Endothelial cell (in vitro differentiated cells): ENCODE data around the gene OBSL1. TPM values are rescaled to one million over a fixed set of nuclear protein-coding genes. Genes with fewer than 3 reads are reported as not detected.

Experiments used
- DNase-seq: peaks from one replicate; pipeline ENCODE4 v3.0.0; 2021; ENCODE audit warnings: low spot score
- H3K27ac Mint-ChIP-seq: one replicate; pipeline ENCODE4 v1.8.0; 2021; ENCODE audit warnings: mixed read lengths, inconsistent platforms; ENCODE audit not compliant: unreplicated experiment
- H3K27me3 Mint-ChIP-seq: one replicate; pipeline ENCODE4 v1.8.0; 2021; ENCODE audit warnings: mild to moderate bottlenecking, moderate library complexity, mixed read lengths, inconsistent platforms; ENCODE audit not compliant: unreplicated experiment
- H3K36me3 Mint-ChIP-seq: one replicate; pipeline ENCODE4 v1.8.0; 2021; ENCODE audit warnings: mild to moderate bottlenecking, low read depth, mixed read lengths, inconsistent platforms; ENCODE audit not compliant: unreplicated experiment
- H3K4me1 Mint-ChIP-seq: one replicate; pipeline ENCODE4 v1.8.0; 2021; ENCODE audit warnings: mild to moderate bottlenecking, mixed read lengths, inconsistent platforms; ENCODE audit not compliant: unreplicated experiment
- H3K4me3 Mint-ChIP-seq: one replicate; pipeline ENCODE4 v1.8.0; 2021; ENCODE audit warnings: mild to moderate bottlenecking, mixed read lengths, inconsistent platforms; ENCODE audit not compliant: unreplicated experiment
- H3K9me3 Mint-ChIP-seq: one replicate; pipeline ENCODE4 v1.8.0; 2021; ENCODE audit warnings: mixed read lengths, inconsistent platforms; ENCODE audit not compliant: unreplicated experiment
- CTCF ChIP-seq: fragments of 200-600 bp; sonication (generic); IDR thresholded peaks from one replicate; pipeline ENCODE4 v1.5.0; 2021; ENCODE audit warnings: antibody characterized with exemption; ENCODE audit not compliant: unreplicated experiment
- total RNA-seq: library from RNA; stranded (reverse); fragmentation: NEBNext Ultra II Directional; extraction: Animal tissue kit (Norgen Biotek cat#: 25700); gene quantifications from one replicate; pipeline ENCODE4 v1.2.1, GENCODE V29; 2021; ENCODE audit not compliant: unreplicated experiment

Gene OBSL1
- total RNA-seq, 1 donor from 2014 or later, result 53.4 TPM

- H3K27me3 Mint-ChIP-seq, result peaks cover 18% of the 10 kb centered on the region
- H3K9me3 Mint-ChIP-seq, result no peaks in the 10 kb centered on the region
- peaks cover 11% of the 10 kb centered on the region for H3K4me1 Mint-ChIP-seq
- H3K27ac Mint-ChIP-seq, result no peak overlapping the region
- no peak for DNase-seq
- no peak overlapping the region for H3K4me3 Mint-ChIP-seq
- no peak for TF ChIP-seq CTCF
- H3K36me3 Mint-ChIP-seq, result peaks cover 13% of the 10 kb centered on the region
Measured at GRCh38 chr2:219559156-219559915, 12.0 kb downstream of the OBSL1 start.

DNA sequence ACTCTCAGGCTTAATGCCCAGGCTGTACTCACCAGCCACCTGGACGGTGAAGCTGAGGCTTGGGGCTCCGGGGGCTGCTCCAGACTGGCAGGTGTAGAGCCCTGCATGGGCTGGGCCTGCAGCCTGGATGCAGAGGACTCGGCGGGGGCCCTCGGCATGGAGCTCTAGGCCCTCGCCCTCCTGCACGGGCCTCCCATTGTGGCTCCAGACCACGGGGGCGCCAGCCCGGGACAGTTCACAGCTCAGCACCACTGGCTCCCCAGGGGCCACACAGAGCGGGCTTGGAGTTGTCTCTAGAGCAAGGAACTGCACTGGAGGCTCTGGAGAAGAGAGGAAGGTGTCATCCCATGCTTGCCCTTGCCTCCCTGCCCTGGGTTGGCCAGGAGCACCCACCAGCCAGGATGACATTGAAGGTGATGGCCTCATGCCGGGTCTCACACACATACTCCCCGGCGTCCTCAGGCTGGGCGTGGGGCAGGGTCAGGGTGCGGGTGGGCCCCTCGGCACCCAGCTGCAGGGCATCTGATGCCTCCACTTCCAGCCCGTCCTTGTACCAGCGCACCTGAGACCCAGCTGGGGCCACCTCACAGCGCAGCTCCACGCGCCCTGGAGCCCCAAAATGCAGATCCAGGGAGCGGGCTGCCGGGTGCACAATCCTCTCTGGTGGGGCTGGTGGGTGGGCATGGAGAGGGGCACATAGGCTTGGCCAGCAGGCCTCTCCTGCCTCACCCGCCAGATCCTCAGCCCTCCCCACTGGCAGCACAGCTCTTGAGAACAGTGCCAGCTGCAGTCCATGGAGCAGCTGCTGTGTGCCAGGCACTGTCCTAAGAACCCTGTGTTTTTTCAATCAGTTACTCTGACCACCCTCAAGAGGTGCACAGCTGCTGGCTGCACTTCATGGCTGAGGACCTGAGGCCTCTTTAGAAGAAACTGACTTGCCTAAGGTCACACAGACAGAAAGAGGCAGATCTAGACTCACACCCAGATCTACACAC, 13.3 kb downstream of the OBSL1 start:
- Mint-ChIP-seq H3K36me3 (peaks cover 10% of the 10 kb centered on the region), H3K27me3 (peaks cover 21% of the 10 kb centered on the region), H3K4me3 (no peak overlapping the region), H3K27ac (no peak overlapping the region), H3K4me1 (peaks cover 11% of the 10 kb centered on the region), H3K9me3 (no peaks in the 10 kb centered on the region)
- TF ChIP-seq CTCF, result no peak
- no peak for DNase-seq

DNA sequence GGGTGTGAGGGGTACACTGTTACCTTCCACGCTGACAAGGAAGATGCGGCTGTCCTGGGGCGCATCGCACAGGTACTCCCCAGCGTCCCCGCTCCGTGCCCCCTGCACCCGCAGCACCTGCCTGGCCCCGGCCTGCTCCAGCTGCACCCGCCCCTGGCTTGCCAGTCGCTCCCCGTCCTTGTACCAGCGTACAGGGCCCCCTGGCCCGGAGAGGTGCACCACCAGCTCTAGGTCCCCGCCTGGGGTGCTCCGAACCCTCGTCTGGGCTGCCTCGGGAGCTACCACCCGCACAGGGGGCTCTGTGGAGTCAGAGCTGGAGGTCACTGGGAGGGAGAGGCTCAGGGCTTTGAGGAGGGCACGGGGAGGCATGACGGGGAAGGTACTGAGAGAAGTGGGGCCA, 14.0 kb downstream of the OBSL1 start:
- Mint-ChIP-seq H3K27me3 (peaks cover 17% of the 10 kb centered on the region), H3K36me3 (peaks cover 10% of the 10 kb centered on the region), H3K4me3 (no peak overlapping the region), H3K4me1 (peaks cover 11% of the 10 kb centered on the region), H3K9me3 (no peaks in the 10 kb centered on the region), H3K27ac (no peak overlapping the region)
- no peak for DNase-seq
- TF ChIP-seq CTCF, result no peak

DNA sequence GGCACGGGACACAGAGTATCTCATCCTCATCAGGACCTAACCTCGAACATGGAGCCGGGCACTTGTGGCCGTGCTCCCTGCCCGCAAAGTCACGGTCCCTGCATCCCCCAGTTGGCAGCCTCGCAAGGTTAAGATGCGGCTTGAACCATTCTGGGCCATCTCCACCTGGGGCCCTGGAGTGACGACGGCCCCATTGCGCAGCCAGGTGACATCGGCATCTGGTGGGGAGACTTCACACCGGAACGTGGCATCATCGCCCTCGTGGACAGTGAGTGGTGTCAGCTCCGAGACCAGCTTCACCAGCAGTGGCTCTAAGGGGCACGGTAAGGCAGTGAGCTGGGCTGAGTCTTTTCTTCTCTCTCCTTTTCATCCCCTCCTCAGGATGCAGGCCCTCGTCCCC, 14.9 kb downstream of the OBSL1 start:
- peaks cover 19% of the 10 kb centered on the region for H3K27me3 Mint-ChIP-seq
- DNase-seq, result no peak
- no peaks in the 10 kb centered on the region for H3K9me3 Mint-ChIP-seq

More for the DNA sequence above, 14.9 kb downstream of the OBSL1 start:
- Mint-ChIP-seq H3K4me3 (no peak overlapping the region), H3K27ac (no peak overlapping the region), H3K36me3 (peaks cover 10% of the 10 kb centered on the region), H3K4me1 (peaks cover 8% of the 10 kb centered on the region)
- TF ChIP-seq CTCF, result no peak
